HG03025 (cell line): ENCODE results near the gene C2CD3.
"Not testable (repeated sequence)": the region's sequence is repeated elsewhere in the genome, so short reads cannot be mapped to it uniquely, and the experiment has no call there.

Experiments
- ATAC-seq: cut with Tn5 transposase; IDR thresholded peaks from one replicate; pipeline ENCODE4 v1.9.1; 2021; ENCODE audit warnings: mild to moderate bottlenecking, moderate library complexity; ENCODE audit not compliant: unreplicated experiment, low FRiP score

The C2CD3 gene

DNA sequence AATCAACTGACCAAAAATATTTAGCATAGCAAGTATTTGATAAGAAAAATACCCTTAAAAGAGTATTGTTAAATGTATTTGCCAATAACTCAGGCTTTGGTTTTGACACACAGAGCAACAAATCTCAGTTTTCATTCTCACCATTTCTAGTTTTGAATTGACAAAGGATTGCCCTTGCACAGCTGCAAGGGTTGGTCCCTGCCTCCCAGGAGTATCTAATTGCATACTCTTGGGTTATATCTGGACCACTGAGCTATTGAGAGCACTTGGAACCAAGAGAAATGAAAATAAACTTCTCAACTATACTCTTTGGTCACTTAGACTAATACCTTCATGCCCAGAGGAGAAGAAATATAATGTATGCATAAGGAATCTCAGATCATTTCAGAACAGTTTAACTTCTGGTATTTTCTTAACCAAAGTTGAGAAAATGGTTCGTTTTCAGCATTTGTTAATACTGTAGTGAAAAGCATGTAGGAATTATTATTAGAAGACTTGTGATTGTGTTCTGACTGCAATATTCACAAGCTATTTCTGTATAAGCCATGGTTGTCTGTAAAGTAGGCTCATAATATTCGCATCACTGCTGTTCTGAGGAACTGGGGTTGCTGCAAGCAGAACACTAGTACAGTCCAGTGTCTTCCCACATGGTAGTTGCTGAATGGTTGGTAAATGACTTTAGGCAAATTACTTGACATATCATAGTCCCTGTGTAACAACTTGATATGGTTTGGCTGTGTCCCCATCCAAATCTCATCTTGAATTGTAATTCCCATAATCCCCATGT lies 7.9 kb downstream of the C2CD3 start:
- ATAC-seq: peak; percentile 55

- ATAC-seq: no peak
These were observed 11.2 kb downstream of the C2CD3 start for GRCh38 chr11:74159642-74160041.

DNA sequence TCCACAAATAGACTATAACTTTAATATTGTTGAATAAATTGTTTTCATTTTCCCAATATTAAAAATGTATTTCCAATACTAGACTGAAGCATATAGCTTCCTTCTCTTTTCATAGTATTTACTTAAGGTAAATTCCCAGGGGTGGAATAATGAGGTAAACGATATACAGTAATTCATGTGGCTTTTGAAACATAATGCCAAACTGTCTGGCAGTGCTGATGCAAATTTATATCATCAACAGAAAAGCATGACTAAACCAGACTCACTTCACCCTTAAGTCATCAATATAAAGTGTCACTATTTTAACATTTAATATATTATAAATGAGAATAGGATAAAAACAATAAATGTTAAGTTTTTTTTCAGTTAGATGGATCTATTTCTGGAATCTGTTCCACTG lies 13.6 kb downstream of the C2CD3 start:
- no peak for ATAC-seq

DNA sequence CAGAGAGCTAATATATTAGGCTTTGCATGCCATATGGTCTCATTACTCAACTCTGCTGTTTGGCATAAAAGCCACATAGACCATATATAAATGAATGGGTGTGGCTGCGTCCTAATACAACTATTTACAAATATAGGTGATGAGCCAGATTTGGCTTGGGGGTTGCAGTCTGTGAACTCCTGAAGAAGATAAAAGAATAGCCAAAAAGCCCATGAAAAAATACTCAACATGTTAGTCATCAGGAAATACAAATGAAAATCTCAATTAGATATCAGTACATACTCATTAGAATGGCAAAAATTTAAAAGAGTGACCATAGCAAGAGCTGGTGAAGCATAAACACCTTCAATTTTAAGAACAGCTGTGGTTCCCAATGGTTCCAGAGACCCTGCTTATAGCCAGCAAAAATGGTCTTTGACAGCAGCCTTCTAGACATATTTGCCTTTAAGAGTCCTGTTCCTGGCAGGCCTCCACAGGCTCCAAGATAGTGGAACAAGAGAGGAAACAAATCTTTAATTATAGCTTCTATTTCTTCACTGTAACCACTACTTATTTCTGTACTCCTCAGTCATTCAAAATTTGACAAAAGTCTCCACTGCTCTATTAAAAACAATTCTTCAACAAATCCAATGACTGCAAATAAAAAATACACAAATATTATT lies 16.1 kb downstream of the C2CD3 start:
- ATAC-seq: no peak

DNA sequence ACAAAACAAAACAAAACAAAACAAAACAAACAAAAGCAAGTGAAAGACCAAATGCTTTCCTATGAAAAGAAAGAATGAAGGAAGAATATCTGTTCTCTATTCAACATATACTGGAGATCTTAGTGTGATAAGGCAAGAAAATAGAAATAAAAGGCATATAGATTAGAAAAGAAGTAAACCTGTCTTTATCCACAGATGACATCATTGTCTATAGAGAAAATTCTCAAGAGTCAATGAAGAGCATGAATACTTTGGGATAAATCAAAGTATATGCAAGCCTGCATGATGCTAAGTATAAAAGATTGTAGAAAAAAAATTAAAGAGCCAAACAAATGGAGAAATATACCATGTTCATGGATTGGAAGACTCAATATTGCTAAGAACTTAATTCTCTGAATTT lies 17.6 kb downstream of the C2CD3 start:
- ATAC-seq: no peak

- no peak for ATAC-seq
These were observed 23.4 kb downstream of the C2CD3 start for GRCh38 chr11:74147199-74147929.

GRCh38 chr11:74144592-74144991 lies 26.2 kb downstream of the C2CD3 start:
- ATAC-seq: no peak

- ATAC-seq: no peak
These were observed 28.2 kb downstream of the C2CD3 start for GRCh38 chr11:74142624-74143023.

DNA sequence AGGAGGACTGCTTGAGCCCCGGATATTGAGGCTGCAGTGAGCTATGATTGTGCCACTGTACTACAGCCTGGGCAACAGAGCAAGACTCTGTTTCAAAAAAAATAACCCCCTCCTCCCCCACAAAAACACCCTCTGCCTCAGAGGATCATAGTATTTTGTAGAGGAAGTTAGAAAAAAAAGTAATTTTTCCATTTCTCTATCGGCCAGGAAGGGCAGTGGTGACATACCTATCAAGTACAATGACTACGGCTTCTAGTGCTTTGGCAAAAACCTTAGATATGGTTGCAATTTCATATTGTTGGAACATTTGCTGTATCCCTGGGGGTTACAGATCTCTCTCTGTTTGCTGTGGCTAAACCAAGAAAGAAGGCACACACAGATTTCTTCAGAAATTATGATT lies 28.9 kb downstream of the C2CD3 start:
- no peak for ATAC-seq

GRCh38 chr11:74141241-74141695 lies 29.5 kb downstream of the C2CD3 start:
- no peak for ATAC-seq

DNA sequence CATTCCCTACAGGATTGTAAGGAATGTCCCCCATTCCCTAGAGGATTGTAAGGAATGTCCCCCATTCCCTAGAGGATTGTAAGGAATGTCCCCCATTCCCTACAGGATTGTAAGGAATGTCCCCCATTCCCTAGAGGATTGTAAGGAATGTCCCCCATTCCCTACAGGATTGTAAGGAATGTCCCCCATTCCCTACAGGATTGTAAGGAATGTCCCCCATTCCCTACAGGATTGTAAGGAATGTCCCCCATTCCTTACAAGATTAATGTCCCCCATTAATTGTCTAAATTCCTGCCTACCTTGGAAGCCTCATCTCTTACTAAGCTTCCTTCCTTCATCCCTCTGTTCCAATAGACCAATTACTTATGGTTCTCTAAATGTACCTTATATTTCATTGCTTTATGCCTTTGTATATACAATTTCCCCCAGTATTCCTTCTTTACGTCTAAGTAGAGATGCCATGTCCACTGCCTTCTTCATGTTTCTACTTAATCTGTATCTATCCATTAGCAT lies 30.8 kb downstream of the C2CD3 start:
- not testable (repeated sequence) for ATAC-seq

GRCh38 chr11:74139151-74139918 lies 31.5 kb downstream of the C2CD3 start:
- ATAC-seq: no peak

DNA sequence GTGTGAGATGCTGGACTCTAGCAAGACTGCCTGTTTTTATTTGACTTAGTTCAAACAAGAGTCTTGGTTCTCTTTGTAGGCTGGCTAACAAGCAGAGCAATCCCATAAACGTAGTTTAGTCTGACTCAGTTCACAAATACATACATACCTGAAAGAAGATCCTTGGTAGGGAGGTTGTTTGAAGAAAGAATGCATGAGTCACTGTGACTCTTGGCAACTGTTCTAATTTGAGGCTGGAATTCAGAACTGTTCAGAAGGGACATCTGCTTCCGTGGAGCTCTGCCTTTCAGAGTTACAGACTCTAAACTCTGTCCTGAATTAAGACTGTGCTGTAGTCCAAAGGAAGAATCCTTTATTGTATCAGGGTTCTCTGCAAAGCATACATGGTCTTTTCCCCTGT lies 32.2 kb downstream of the C2CD3 start:
- no peak for ATAC-seq

- no peak for ATAC-seq
These were observed 32.8 kb downstream of the C2CD3 start for GRCh38 chr11:74138021-74138420.

DNA sequence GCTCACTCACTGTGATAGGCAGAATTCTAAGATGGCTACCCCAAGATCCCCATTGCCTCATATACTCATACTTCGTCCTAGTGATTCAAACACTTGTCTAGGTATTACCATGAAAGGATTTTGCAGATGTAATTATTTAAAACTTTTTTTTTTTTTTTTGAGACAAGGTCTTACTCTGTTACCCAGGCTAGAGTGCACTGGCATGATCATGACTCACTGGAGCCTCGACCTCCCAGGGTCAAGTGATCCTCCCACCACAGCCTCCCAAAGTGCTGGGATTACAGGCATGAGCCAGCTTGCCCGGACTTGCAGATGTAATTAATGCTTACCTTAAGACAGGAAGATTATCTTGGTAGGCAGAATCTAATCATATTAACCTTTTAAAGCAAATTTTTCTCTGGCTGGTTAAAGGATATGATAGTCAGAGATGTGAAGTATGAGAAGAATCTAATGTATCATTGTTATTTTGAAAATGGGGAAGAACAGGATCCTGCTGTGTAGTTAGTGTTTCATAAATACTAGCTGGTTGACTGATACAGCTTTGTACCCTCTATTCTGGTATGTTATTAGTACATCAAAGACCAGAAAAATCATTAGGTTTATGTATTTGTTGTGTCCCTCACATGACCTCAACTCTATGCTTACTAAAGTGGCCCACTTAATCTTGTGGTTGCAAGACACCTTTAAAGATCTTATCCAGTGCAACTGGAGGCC lies 35.5 kb downstream of the C2CD3 start:
- ATAC-seq: no peak

GRCh38 chr11:74134661-74135060 lies 36.1 kb downstream of the C2CD3 start:
- no peak for ATAC-seq

DNA sequence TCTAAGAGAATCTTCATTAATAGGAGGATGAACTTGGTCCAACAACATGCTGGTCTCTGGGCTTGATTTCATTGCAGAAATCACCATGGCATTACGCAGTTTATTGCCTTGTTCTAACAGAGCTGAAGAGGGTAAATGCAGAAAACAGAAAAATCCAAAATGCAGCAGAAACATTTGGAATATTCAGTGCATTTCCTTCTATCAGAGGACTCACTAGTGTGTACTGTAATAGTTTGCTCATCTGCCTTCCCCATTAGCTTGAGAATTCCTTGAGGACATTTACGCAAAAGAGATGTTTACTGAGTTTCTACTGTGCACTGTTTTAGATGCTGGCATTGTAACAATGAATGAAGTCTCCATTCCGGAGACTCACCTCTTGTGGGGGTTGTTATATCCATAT lies 37.4 kb downstream of the C2CD3 start:
- ATAC-seq: no peak

GRCh38 chr11:74132833-74133232 lies 38.0 kb downstream of the C2CD3 start:
- ATAC-seq: no peak

DNA sequence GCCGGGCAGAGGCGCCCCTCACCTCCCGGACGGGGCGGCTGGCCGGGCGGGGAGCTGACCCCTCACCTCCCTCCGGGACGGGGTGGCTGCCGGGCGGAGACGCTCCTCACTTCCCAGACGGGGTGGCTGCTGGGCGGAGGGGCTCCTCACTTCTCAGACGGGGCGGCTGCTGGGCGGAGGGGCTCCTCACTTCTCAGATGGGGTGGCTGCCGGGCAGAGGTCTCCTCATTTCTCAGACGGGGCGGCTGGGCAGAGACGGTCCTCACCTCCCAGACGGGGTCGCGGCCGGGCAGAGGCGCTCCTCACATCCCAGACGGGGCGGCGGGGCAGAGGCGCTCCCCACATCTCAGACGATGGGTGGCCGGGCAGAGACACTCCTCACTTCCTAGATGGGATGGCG lies 41.7 kb downstream of the C2CD3 start:
- ATAC-seq: not testable (repeated sequence)

- ATAC-seq: no peak
These were observed 47.8 kb downstream of the C2CD3 start for GRCh38 chr11:74123008-74123448.
